CD4-positive, CD25-positive, alpha-beta regulatory T cell (primary cell): ENCODE results near the gene STAG3. TPM values are rescaled to one million over a fixed set of nuclear protein-coding genes. Genes with fewer than 3 reads are reported as not detected.

Source experiments
- ATAC-seq, 2 donors: fragments of 150-1000 bp; cut with Tn5 transposase; one replicate each; pipeline ENCODE4 v1.10.0; 2021; ENCODE audit warnings: low read depth in 2 of 2, moderate number of reproducible peaks in 2 of 2, moderate library complexity in 1 of 2
- DNase-seq, 3 donors: peaks; one replicate each; pipeline versions ENCODE4 v3.0.0 to v3.0.0-alpha.2; 2012 to 2022; ENCODE audit warnings: mixed read lengths in 1 of 3
- H3K27ac ChIP-seq: one replicate; pipeline ENCODE4 v1.7.0; 2013; ENCODE audit warnings: mild to moderate bottlenecking, low read length; ENCODE audit not compliant: insufficient read depth, poor library complexity, severe bottlenecking
- H3K27me3 ChIP-seq: one replicate; pipeline ENCODE4 v1.7.0; 2013; ENCODE audit warnings: low read length; ENCODE audit not compliant: control insufficient read depth, insufficient read depth
- H3K36me3 ChIP-seq: one replicate; pipeline ENCODE4 v1.7.0; 2013; ENCODE audit warnings: mild to moderate bottlenecking, low read length, moderate library complexity; ENCODE audit not compliant: control insufficient read depth, insufficient read depth
- H3K4me1 ChIP-seq: 2 replicates; pipeline ENCODE4 v1.7.0; 2013; ENCODE audit warnings: mild to moderate bottlenecking, low read length; ENCODE audit not compliant: insufficient read depth, control insufficient read depth, poor library complexity, severe bottlenecking
- H3K4me3 ChIP-seq: one replicate; pipeline ENCODE4 v1.7.0; 2013; ENCODE audit warnings: low read depth, mild to moderate bottlenecking, low read length, moderate library complexity
- H3K9me3 ChIP-seq, 2 experiments: 1 replicate in 1 of 2; 2 replicates in 1 of 2; pipeline ENCODE4 v1.7.0; 2013; ENCODE audit warnings: low read length in 2 of 2, mild to moderate bottlenecking in 1 of 2, moderate library complexity in 1 of 2; ENCODE audit not compliant: control insufficient read depth in 2 of 2
- H3K27ac Mint-ChIP-seq, 3 donors: one replicate each; pipeline ENCODE4 v1.8.0; 2020 to 2022; ENCODE audit warnings: mild to moderate bottlenecking in 3 of 3, mixed read lengths in 3 of 3, moderate library complexity in 2 of 3
- H3K27me3 Mint-ChIP-seq: one replicate; pipeline ENCODE4 v1.8.0; 2022; ENCODE audit warnings: mild to moderate bottlenecking, mixed read lengths
- H3K36me3 Mint-ChIP-seq: one replicate; pipeline ENCODE4 v1.8.0; 2020; ENCODE audit warnings: mixed read lengths
- H3K4me1 Mint-ChIP-seq, 4 donors: one replicate each; pipeline ENCODE4 v1.8.0; 2020 to 2022; ENCODE audit warnings: mixed read lengths in 4 of 4, mild to moderate bottlenecking in 1 of 4
- H3K4me3 Mint-ChIP-seq, 4 donors: one replicate each; pipeline ENCODE4 v1.8.0; 2020 to 2022; ENCODE audit warnings: mild to moderate bottlenecking in 4 of 4, mixed read lengths in 4 of 4, moderate library complexity in 3 of 4
- H3K9me3 Mint-ChIP-seq, 7 donors: one replicate each; pipeline ENCODE4 v1.8.0; 2020 to 2022; ENCODE audit warnings: mixed read lengths in 7 of 7, mild to moderate bottlenecking in 3 of 7, moderate library complexity in 2 of 7
- polyA plus RNA-seq, 4 donors: library from polyadenylated mRNA; unstranded; fragments of 300-500 nt; fragmentation: Illumina TruSeq; gene quantifications; one replicate each; pipeline ENCODE4 v1.2.3, GENCODE V29; 2021
- total RNA-seq: library from RNA; stranded (reverse); gene quantifications from one replicate; pipeline ENCODE4 v1.2.3, GENCODE V29; 2022

STAG3 gene
- total and polyA plus RNA-seq, 5 donors from 2014 or later = 0.53 to 6.2 (median 0.82) TPM

DNA sequence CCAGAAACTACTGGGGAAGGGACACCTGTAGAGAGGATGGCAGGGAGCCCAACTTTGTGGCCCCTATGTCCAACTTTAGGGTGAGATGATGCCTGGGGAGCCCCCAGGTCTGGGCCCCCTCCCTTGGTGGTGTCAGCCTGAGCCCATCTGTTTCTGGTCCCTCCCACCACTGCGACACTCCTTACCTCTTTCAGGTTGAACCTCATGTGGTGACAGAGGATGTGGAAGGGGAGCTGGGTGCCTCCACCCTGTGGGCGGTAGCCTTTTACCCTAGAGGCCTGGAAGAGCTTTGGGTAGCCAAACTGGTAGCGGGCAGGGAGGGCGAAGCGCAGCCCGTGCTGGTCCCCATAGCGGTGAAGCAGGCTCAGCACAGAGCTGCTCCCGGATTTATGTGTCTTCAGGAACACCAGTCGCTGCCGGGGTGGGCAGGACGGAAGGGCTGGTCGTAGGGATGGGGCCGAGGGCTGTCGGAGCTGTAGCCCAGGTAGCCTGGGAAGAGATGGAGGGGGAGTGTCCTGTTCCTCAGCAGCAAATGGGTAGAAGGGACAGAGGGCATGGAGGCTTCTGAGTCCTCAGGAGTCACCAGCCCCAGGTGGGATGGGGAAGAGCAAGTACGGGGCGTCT lies 11.3 kb upstream of the STAG3 start:
- Mint-ChIP-seq H3K36me3 (no peaks in the 10 kb centered on the region), H3K27me3 (peaks cover 50% of the 10 kb centered on the region), H3K9me3 (peaks cover 0 to 3% (median 0%) of the 10 kb centered on the region in 7 donors), H3K4me3 (peak overlapping the region; percentile 85 to 98 (median 91)), H3K27ac (peak overlapping the region; percentile 97 to 100 (median 98)), H3K4me1 (peaks cover 11 to 91% (median 63%) of the 10 kb centered on the region in 4 donors)
- peak; percentile 62 to 65 for ATAC-seq
- Histone ChIP-seq H3K4me3 (peak overlapping the region; percentile 41), H3K36me3 (no peaks in the 10 kb centered on the region), H3K4me1 (peaks cover 86% of the 10 kb centered on the region), H3K27me3 (no peaks in the 10 kb centered on the region), H3K27ac (peak overlapping the region; percentile 72), H3K9me3 (no peaks in the 10 kb centered on the region)
- peak in 2 of 3 donors; percentile 52 to 87 for DNase-seq

DNA sequence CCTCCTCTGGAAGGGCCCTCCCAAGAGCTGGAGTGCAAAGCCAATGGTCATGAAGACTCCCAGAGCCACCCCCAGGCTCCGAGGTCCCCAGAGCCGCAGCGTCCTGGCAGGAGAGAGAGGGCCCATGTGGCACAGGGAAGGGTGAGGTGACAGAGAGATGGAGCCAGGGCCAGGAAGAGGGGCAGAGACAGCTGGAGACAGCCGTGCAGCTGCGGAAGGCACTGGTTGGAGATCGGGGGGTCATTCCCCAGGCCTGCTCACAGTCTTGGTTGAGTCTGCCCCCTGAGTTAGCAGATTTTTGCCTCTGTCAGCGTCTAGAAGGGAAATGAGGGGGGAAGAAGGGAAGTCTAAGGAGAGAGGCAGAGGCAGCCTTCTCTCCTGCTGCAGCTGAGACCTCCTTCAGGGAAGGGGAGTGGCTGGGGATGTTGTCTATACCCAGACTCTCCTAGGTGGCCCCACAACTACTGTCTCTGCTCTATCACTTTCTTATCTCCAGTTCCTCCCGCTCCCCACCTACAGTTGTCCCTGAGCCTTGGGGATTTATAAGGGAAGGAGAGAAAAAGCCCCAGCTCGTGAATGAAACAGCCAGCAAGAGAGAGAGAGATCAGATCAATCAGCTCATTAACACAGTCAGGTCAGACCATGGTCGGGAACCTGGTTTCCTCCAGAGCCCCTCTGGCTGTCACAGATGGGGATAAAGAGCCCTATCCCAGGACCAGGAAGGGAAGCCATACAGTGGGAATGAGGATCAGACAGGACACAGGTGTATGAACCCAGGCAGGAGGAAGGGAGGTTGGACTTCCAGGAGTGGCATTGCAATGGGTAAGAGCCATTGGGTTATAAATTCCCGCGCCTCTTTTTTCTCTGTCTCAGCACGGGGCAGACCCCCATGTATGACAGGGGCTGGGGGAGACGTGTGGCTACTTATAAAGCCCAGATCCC lies 10.5 kb upstream of the STAG3 start:
- ATAC-seq (no peak), DNase-seq (no peak)
- Mint-ChIP-seq H3K4me1 (peaks cover 11 to 89% (median 60%) of the 10 kb centered on the region in 4 donors), H3K27me3 (peaks cover 50% of the 10 kb centered on the region), H3K9me3 (peaks cover 0 to 3% (median 0%) of the 10 kb centered on the region in 7 donors), H3K36me3 (no peaks in the 10 kb centered on the region), H3K27ac (peak overlapping the region; percentile 97 to 100 (median 98)), H3K4me3 (peak overlapping the region; percentile 85 to 98 (median 91))
- H3K27me3 ChIP-seq = no peaks in the 10 kb centered on the region
- H3K4me1 ChIP-seq = peaks cover 94% of the 10 kb centered on the region
- H3K9me3 ChIP-seq = no peaks in the 10 kb centered on the region
- H3K4me3 ChIP-seq = peak overlapping the region; percentile 74
- H3K27ac ChIP-seq = peak overlapping the region; percentile 72
- H3K36me3 ChIP-seq = no peaks in the 10 kb centered on the region

DNA sequence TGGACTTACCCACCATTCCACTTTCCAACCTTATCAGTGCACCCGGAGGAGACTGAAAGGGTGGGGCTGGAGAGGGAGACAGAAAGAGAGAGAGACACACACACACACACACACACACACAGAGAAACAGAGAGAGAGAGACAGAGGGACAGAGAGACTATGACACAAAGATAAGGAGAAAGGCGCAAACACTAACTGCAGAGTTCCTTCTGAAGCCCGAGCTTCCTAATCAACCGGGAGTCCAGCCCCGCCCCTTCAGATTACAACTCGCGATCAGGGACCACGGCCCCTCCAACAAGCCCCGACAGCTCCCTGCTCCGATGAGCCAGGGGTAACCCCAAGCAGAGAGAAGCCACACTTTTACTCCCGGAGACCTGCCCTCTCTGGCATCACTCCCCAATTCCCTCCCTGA lies 9.8 kb upstream of the STAG3 start:
- no peak for ATAC-seq
- peaks cover 89% of the 10 kb centered on the region for H3K4me1 ChIP-seq

DNA sequence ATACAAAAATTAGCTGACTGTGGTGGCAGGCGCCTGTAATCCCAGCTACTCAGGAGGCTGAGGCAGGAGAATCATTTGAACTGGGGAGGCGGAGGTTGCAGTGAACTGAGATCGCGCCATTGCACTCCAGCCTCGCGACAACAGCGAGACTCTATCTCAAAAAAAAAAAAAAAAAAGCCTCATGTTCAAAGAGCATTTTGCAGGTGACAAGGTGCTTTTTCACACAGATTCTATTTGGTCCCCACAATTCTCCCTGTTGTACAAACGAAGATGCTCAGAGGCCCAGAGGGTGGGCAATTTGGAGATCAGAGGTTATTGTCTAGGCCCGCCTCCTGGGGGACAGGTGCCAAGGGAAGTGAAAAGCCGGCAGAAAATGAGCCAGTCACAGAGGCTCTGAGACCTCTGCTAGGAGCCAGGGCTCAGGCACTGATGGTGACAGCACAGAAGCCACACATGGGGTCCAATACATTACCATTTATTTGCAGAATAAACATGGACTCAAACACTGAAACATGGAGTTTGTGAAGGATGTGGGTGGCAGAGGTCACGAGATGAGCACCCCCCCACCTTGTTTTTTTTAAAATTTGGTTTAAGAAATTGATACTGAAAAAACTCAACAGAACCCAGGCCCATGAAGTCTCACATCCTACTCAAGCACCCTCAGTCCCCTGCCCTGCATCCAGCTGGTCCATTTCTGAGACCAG lies 8.4 kb upstream of the STAG3 start:
- no peak overlapping the region for H3K4me3 ChIP-seq
- H3K27ac ChIP-seq = peak overlapping the region; percentile 72
- no peaks in the 10 kb centered on the region for H3K27me3 ChIP-seq
- H3K36me3 ChIP-seq = no peaks in the 10 kb centered on the region
- Mint-ChIP-seq H3K9me3 (peaks cover 0 to 3% (median 0%) of the 10 kb centered on the region in 7 donors), H3K27ac (peak overlapping the region; percentile 89 to 98 (median 97)), H3K4me1 (peaks cover 5 to 72% (median 44%) of the 10 kb centered on the region in 4 donors), H3K4me3 (peak overlapping the region; percentile 85 to 98 (median 91)), H3K27me3 (peaks cover 50% of the 10 kb centered on the region), H3K36me3 (no peaks in the 10 kb centered on the region)
- ATAC-seq (peak; percentile 11), DNase-seq (peak in 2 of 3 donors; percentile 46 to 53)
- peaks cover 75% of the 10 kb centered on the region for H3K4me1 ChIP-seq
- H3K9me3 ChIP-seq = no peaks in the 10 kb centered on the region

More for the DNA sequence above, 9.8 kb upstream of the STAG3 start:
- no peaks in the 10 kb centered on the region for H3K36me3 ChIP-seq
- H3K27ac Mint-ChIP-seq = peak overlapping the region; percentile 97 to 100 (median 98)
- peak overlapping the region; percentile 74 for H3K4me3 ChIP-seq
- H3K9me3 Mint-ChIP-seq = peaks cover 0 to 3% (median 0%) of the 10 kb centered on the region in 7 donors
- no peaks in the 10 kb centered on the region for H3K36me3 Mint-ChIP-seq
- H3K27me3 ChIP-seq = no peaks in the 10 kb centered on the region
- H3K4me1 Mint-ChIP-seq = peaks cover 11 to 82% (median 56%) of the 10 kb centered on the region in 4 donors
- peak overlapping the region; percentile 72 for H3K27ac ChIP-seq
- H3K27me3 Mint-ChIP-seq = peaks cover 50% of the 10 kb centered on the region
- H3K4me3 Mint-ChIP-seq = peak overlapping the region; percentile 85 to 98 (median 91)
- no peaks in the 10 kb centered on the region for H3K9me3 ChIP-seq
- DNase-seq = no peak

DNA sequence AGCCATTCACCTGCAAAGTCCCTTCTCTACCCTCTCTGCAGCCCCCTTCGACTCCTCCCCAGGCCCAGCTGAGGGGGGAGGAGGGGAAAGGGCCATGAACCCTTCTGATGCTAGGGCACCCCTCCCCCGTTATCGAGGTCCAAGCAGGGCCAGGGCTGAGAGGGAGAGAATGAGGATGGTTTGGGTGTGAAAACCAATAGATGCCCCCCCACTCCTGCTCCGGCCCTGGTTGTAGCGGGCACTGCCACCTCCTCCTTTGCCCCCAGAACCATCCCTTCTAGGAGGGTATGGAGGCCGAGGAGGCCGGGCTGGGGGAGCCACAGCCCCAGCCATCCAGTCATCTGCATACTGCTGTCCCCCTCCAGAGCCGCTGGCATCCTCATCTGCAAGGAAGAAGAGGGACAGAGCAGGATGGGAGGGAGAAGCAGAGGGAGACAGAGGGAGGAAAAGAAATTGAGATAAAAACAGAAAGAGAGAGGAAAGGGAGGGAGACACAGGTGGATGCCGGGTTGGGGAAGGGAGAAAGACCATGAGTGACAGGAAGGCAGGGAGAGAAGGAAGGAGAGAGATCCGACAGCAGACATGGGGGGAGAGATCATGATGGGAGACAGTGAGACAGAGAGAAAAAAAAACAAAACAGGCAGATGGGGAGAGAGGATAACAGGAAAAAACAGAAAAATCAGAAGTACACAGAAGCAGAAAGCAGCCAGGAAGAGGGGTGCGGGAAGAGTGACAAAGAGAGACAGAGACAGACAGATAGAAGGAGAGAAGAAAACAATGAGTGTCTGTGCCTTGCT lies 7.4 kb upstream of the STAG3 start:
- Histone ChIP-seq H3K27me3 (no peaks in the 10 kb centered on the region), H3K27ac (peak overlapping the region; percentile 54), H3K4me3 (no peak overlapping the region), H3K9me3 (no peaks in the 10 kb centered on the region), H3K36me3 (no peaks in the 10 kb centered on the region), H3K4me1 (peaks cover 69% of the 10 kb centered on the region)
- no peak for ATAC-seq
- Mint-ChIP-seq H3K27me3 (peaks cover 54% of the 10 kb centered on the region), H3K27ac (peak overlapping the region; percentile 86 to 98 (median 90)), H3K4me3 (peak overlapping the region; percentile 79 to 93 (median 84)), H3K9me3 (peaks cover 0 to 3% (median 0%) of the 10 kb centered on the region in 7 donors), H3K36me3 (no peaks in the 10 kb centered on the region), H3K4me1 (peaks cover 8 to 71% (median 47%) of the 10 kb centered on the region in 4 donors)
- DNase-seq = no peak

DNA sequence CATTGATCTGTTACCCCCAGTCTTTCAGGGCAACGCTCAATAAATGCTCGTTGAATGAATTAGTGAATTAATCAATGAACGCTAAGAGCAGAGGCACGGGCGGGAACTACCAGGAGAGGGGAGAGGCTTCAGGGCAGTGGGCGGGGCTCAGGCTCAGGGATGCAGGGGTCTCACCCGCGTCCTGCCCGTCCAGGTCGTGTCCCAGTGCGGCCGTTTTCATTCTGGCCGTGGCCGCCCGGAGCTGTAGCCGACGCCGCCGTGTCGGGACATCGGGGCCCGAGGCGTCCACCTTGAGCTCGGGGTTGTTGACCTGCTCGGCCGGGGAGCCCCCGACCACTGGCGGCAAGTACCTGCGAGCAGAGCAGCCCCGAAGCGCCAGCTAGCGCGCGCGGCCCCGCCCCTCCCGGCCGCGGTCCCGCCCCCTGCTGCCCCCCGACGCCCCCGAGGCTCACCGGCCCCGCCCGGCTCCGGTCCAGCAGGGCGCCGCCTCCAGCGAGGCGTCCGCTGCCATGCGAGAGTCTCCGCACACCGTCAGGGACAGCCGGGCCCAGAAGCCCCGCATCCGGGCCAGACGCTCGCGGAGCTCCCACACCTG lies 6.5 kb upstream of the STAG3 start:
- Histone ChIP-seq H3K27ac (peak overlapping the region; percentile 23), H3K4me1 (peaks cover 60% of the 10 kb centered on the region), H3K36me3 (no peaks in the 10 kb centered on the region), H3K9me3 (no peaks in the 10 kb centered on the region), H3K27me3 (no peaks in the 10 kb centered on the region), H3K4me3 (no peak overlapping the region)
- peak overlapping the region; percentile 79 to 93 (median 84) for H3K4me3 Mint-ChIP-seq
- H3K4me1 Mint-ChIP-seq = peaks cover 8 to 69% (median 44%) of the 10 kb centered on the region in 4 donors
- ATAC-seq (peak; percentile 23 to 36), DNase-seq (peak in 1 of 3 donors; percentile 61)
- no peaks in the 10 kb centered on the region for H3K36me3 Mint-ChIP-seq
- H3K9me3 Mint-ChIP-seq = peaks cover 0 to 3% (median 0%) of the 10 kb centered on the region in 7 donors
- peaks cover 52% of the 10 kb centered on the region for H3K27me3 Mint-ChIP-seq
- peak overlapping the region in 2 of 3 donors; percentile 86 to 92 for H3K27ac Mint-ChIP-seq
